ENCODE results near the gene SLC26A6. TPM values are rescaled to one million over a fixed set of nuclear protein-coding genes. Genes with fewer than 3 reads are reported as not detected.

Gene SLC26A6
- total and polyA plus RNA-seq, 7 donors: 4.5 to 13.0 (median 6.2) TPM

GRCh38 chr3:48651771-48652170 lies 16.5 kb upstream of the SLC26A6 start:
- no peak for TF ChIP-seq CTCF (IDR thresholded peaks at IDR 0.05)
- Histone ChIP-seq H3K36me3 (ENCODE audit: insufficient read depth in 1 of 2, low read depth in 1 of 2) (no peaks in the 10 kb centered on the region), H3K27me3 (ENCODE audit: insufficient read depth in 3 of 3, low read length in 2 of 3) (no peaks in the 10 kb centered on the region), H3K4me1 (no peaks in the 10 kb centered on the region), H3K4me3 (no peak overlapping the region), H3K9me3 (no peaks in the 10 kb centered on the region), H3K27ac (no peak overlapping the region)
- DNase-seq (no peak), ATAC-seq (no peak)
- intact Hi-C loops (cut with DNase I): loop anchor here in 1 of 2 donors (5.0 kb wide), 1 partner anchor 89 kb away; the partner anchor contains the start of gene UCN2
- 86 to 89% (median 87%) methylated on average over 11 of the region's 11 CpGs for WGBS, 3 donors

GRCh38 chr3:48650723-48651122 lies 15.5 kb upstream of the SLC26A6 start:
- WGBS, 3 donors: 49 to 73% (median 59%) methylated on average over 12 of the region's 12 CpGs
- ATAC-seq (peak in 3 of 4 donors; percentile 20 to 64 (median 41)), DNase-seq (no peak)
- H3K27me3 ChIP-seq (ENCODE audit: insufficient read depth in 3 of 3, low read length in 2 of 3): no peaks in the 10 kb centered on the region
- no peak overlapping the region for H3K27ac ChIP-seq
- no peaks in the 10 kb centered on the region for H3K36me3 ChIP-seq (ENCODE audit: insufficient read depth in 1 of 2, low read depth in 1 of 2)
- no peaks in the 10 kb centered on the region for H3K9me3 ChIP-seq
- no peak for TF ChIP-seq CTCF (IDR thresholded peaks at IDR 0.05)
- H3K4me3 ChIP-seq: no peak overlapping the region
- H3K4me1 ChIP-seq: no peaks in the 10 kb centered on the region
- intact Hi-C loops (cut with DNase I): loop anchor here in 1 of 2 donors (5.0 kb wide), 1 partner anchor 88 kb away; the partner anchor contains the start of gene UCN2

- Histone ChIP-seq H3K4me3 (no peak overlapping the region), H3K4me1 (no peaks in the 10 kb centered on the region), H3K9me3 (no peaks in the 10 kb centered on the region), H3K27me3 (ENCODE audit: insufficient read depth in 3 of 3, low read length in 2 of 3) (no peaks in the 10 kb centered on the region), H3K36me3 (ENCODE audit: insufficient read depth in 1 of 2, low read depth in 1 of 2) (no peaks in the 10 kb centered on the region), H3K27ac (no peak overlapping the region)
- 80 to 89% (median 82%) methylated on average over 15 of the region's 15 CpGs for WGBS, 3 donors
- no peak for TF ChIP-seq CTCF (IDR thresholded peaks at IDR 0.05)
- DNase-seq: no peak
- ATAC-seq: no peak
- intact Hi-C loops (cut with DNase I): no loop called here
Measured at GRCh38 chr3:48648188-48648850, 13.1 kb upstream of the SLC26A6 start.

- 74 to 84% (median 81%) methylated on average over 9 of the region's 9 CpGs for WGBS, 3 donors
- no peak overlapping the region for H3K27ac ChIP-seq
- intact Hi-C loops (cut with DNase I): no loop called here
- DNase-seq (no peak), ATAC-seq (no peak)
- no peaks in the 10 kb centered on the region for H3K4me1 ChIP-seq
- H3K4me3 ChIP-seq: no peak overlapping the region
- H3K9me3 ChIP-seq: no peaks in the 10 kb centered on the region
- H3K27me3 ChIP-seq (ENCODE audit: insufficient read depth in 3 of 3, low read length in 2 of 3): no peaks in the 10 kb centered on the region
- no peak for TF ChIP-seq CTCF (IDR thresholded peaks at IDR 0.05)
- H3K36me3 ChIP-seq (ENCODE audit: insufficient read depth in 1 of 2, low read depth in 1 of 2): no peaks in the 10 kb centered on the region
Measured at GRCh38 chr3:48647714-48648113, 12.5 kb upstream of the SLC26A6 start.
